AG09319 (cell line): ENCODE results near the gene ZNF808.
"Not testable (repeated sequence)": the region's sequence is repeated elsewhere in the genome, so short reads cannot be mapped to it uniquely, and the experiment has no call there.

Experiments used
- DNase-seq: peaks from one replicate; pipeline ENCODE4 v3.0.0-alpha.2; 2010; ENCODE audit warnings: low read depth; ENCODE audit errors: extremely low read depth
- CTCF ChIP-seq: IDR thresholded peaks from 2 replicates; pipeline ENCODE4 v1.5.1; 2011; ENCODE audit warnings: low read depth, mild to moderate bottlenecking, inconsistent platforms, low read length, moderate library complexity

Gene ZNF808

GRCh38 chr19:52527134-52527955 lies at the start of gene ZNF808:
Gene ZNF808 (plus strand): TSS chr19:52527668. CDS start chr19:52543285, 15,617 bp downstream.
- TF ChIP-seq CTCF, result peak; percentile 60
- DNase-seq, result peak; percentile 61

DNA sequence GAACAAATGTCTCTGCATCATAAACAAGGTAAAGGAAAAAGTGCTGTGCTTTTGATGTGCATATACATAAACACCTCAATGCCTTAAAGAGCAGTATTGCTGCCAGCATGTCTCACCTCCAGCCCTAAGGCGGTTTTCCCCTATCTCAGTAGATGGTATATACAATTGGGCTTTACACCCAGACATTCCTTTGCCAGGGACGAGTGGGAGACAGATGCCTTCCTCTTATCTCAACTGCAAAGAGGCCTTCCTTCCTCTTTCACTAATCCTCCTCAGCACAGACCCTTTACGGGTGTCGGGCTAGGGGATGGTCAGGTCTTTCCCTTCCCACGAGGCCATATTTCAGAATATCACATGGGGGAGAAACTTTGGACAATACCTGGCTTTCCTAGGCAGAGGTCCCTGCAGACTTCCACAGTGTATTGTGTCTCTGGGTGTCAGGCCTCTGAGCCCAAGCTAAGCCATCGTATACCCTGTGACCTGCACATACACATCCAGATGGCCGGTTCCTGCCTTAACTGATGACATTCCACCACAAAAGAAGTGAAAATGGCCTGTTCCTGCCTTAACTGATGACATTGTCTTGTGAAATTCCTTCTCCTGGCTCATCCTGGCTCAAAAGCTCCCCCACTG lies 43.2 kb upstream of the ZNF808 start:
- not testable (repeated sequence) for DNase-seq

DNA sequence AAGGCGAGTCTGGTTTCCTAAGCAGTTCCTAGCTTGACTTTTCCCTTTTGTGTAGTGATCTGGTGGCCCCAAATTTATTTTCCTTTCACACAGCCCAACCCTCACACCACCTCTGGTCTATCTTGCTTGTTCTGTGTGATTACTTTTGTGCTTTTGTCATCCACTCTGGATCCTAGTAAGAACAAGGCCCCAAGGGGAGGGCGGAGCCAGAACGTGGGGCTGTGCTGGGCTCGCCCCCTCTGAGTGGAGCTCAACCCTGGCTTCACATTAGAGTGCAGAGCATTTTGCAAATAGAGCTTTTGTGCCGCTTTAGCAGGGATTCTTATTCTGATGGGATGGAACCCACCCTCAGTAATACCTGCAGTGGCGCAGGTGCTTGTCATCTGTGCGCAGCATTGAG lies 42.4 kb upstream of the ZNF808 start:
- DNase-seq, result not testable (repeated sequence)

DNA sequence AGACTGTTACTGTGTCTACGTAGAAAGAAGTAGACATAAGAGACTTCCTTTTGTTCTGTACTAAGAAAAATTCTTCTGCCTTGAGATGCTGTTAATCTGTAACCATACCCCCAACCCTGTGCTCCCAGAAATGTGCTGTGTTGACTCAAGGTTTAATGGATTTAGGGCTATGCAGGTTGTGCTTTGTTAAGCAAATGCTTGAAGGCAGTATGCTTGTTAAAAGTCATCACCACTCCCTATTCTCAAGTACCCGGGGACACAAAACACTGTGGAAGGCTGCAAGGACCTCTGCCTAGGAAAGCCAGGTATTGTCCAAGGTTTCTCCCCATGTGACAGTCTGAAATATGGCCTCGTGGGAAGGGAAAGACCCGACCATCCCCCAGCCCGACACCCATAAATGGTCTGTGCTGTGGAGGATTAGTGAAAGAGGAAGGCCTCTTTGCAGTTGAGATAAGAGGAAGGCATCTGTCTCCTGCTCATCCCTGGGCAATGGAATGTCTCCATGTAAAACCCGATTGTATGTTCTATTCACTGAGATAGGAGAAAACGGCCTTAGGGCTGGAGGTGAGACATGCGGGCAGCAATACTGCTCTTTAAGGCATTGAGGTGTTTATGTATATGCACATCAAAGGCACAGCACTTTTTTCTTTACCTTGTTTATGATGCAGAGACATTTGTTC lies 41.8 kb upstream of the ZNF808 start:
- DNase-seq, result not testable (repeated sequence)

DNA sequence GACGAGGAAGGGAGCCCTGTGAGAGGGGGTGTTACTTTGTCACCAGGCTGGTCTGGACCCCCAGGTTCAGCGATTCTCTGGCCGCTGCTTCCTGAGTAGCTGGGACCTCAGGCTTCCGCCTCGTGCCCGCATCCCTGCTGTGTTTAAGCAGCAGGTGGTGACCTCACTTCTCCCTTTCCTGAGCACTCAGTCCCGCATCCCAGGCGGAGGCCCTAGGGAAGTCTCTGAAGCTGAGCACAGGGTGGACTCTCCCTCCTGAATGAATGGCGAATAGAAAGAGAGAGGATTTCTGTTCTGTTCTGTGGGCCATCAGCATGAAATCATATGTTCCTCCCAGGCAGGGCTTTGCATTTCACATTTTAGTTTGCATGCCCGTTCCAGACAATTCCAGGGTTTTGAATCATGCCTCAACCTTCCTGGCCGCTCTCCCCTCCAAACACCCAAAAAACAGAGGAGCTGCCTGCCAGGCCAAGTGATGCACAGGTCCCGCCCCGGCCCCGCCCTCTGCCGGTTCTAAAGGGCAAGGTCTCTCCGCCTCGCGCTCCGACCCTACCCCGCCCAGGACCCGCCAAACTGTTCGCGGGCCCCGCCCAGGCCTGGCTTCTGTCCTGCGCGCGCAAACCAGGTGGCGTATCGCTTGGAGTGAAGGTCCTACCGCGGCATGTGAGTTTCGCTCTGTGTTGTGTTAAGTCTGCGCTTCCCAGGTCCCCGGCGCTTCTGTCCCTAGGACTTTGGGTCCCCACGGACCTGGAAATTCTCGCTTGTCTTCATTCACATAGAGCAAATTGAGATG lies 35.1 kb upstream of the ZNF808 start:
- DNase-seq, result no peak
- TF ChIP-seq CTCF, result no peak

- no peak for TF ChIP-seq CTCF
- no peak for DNase-seq
Observed at GRCh38 chr19:52492994-52493470, 34.4 kb upstream of the ZNF808 start.

DNA sequence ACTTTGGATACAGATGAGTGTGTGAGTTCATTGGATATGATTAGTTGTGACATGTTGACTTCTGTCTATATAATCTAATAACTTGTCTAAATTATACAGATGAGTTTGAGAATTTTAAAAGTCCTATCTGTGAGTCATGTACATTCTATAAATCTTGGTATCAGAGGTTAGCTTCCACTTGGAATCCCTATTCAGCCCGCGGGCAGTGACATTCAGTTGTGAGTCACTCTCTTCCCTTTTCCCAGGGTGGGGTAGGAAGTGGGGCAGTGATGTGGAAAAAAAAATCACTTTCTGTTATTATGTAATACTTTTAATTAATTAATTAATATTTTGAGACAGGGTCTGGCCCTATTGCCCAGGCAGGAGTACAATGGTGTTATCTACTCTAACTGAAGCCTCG lies 33.0 kb upstream of the ZNF808 start:
- no peak for TF ChIP-seq CTCF
- no peak for DNase-seq

DNA sequence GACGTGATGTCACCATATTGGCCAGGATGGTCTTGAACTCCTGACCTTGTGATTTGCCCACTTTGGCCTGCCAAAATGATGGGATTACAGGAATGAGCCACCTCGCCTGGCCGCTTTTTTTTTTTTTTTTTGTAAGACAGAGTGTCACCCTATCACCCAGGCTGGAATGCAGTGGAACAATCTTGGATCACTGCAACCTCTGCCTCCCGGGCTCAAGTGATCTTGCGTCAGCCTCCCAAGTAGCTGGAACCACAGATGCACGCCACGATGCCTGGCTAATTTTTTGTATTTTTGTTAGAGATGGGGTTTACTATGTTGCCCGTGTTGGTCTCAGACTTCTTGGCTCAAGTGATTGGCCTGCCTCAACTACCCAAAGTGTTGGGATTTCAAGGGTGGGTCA lies 28.9 kb upstream of the ZNF808 start:
- DNase-seq, result no peak
- no peak for TF ChIP-seq CTCF

- DNase-seq, result not testable (repeated sequence)
Observed at GRCh38 chr19:52500474-52500873, 27.0 kb upstream of the ZNF808 start.

- DNase-seq, result not testable (repeated sequence)
Observed at GRCh38 chr19:52500991-52501390, 26.5 kb upstream of the ZNF808 start.
